GM04503 (cell line): Measurements from ENCODE around the gene SLC25A13.

ENCODE experiments used
- DNase-seq: peaks from one replicate; pipeline ENCODE4 v3.0.0-alpha.2; 2012; ENCODE audit warnings: low read depth

SLC25A13 gene

DNA sequence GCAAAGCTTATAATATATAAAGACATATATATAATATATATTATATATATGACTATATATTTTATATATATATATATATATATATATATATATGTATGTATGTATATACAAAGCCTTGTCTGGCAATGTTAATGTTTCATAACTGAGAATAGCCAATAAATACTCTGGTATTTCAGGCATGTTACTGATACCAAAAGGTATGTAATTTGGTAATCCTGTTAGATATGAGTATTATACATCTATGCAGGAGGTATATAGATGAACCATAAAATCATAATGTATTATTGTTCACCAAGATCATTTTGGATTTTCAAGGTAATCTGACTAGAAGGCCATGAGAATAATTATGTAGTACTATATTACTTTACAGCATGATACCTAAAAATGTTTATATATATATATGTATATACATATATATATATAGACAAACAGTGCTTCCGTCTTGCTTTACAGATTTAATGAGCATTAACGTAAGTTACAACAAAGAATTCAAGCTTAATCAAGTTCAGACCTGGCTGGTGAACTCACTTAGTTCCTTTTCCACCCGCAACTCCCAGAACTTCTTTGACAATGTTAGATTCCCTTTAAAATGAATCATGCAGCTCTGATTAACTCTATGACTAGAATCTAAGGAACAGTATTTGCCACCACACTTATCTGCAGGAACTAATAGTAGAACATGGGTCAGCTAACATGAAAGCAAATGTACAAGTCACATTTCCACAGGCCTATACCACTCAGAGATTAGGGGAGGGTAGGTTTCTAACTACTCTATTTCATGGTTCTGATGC is 82.7 kb downstream of the SLC25A13 start:
- DNase-seq, result no peak

DNA sequence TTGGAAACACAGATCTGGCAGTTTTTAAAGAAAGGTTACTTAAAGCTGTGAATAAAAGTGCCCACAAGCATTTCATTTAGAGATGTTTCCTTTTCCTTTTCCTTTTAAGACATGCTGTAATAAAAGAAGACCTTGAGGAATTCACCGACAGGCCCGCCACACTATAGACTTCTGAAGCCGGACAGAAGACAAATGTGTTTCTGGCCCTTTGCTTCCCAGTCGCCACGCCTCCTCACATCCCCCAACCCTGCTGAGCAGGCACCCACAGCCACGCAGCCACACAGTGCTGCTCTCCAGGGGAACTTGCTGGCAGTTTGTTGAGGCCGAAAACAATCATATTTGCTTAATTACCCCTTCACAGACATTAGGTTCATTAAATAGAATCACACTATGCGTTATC is 83.4 kb downstream of the SLC25A13 start:
- DNase-seq, result no peak

DNA sequence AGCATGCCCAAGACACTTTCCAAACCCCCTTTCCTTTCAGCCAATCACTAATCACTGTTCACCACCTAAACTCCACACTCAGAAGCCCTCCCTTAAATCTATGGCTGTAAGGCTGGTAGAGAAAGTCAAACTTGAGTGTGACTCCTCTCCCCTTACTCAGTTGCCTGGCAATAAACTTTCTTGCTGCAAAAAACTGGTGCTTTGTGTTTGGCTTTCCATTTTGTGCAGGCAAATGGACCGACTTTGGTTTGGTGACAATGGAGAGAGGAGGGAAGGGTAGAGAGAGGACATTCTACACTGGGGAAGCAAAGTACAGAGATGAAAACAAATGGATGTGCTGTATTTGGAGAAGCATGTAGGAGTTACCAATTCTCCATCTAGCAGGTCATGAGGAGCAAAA is 84.9 kb downstream of the SLC25A13 start:
- DNase-seq, result no peak

DNA sequence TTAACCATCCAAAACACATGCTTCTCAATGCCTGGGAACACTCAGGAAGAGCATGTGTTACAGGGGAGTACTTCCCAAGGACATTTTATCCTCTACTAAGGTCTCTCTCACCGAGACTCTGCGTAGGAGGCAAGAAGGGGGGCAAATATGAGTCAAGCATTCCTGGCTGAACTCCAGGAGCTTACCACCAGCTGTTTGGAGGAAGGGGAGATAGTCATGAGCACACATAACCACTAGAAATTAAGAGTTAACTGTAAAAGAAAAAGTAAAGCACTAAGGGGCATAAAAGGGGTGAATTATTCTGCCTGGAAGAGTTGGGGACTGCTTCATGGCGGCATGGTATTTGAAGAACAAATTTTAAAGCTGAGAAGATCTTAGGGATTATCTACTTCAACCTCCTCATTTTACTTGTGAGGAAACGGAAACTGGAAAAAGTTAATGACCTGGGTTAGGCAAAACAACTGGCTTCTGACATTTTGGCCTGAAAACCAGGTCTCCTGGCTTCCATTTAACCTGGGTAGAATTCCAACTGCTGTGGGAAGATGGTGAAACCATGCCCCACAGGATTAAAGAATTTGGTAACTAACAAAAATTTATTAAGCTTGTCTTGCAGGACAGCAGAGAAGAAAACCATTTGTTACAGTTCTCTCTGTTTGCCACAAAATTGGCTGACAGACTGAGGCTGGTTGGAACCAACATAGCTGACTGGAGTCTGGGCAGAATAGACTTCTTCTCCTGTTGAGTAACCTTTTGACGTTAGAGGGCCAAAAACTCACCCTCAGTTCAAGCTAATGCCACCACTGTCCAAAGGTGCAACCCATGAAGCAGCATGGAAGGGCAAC is 85.5 kb downstream of the SLC25A13 start:
- peak; percentile 15 for DNase-seq

DNA sequence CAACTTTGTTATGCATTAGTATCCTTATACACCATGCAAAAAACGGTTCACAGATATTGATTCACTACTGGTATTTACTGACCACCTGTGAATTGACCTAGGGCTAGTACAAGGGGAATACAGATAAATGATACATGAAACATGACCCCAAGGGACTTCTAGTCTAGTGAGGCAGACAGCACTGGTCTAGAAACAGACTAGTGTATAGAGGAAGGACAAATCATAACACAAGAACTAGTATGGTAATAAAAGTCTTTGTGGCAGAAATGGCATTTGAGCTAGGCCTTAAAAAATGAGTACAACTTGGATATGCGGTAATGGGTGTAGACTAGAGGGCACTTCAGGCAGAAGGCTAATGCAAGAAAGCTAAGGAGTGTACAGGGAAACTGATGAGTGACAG is 86.6 kb downstream of the SLC25A13 start:
- DNase-seq, result no peak

DNA sequence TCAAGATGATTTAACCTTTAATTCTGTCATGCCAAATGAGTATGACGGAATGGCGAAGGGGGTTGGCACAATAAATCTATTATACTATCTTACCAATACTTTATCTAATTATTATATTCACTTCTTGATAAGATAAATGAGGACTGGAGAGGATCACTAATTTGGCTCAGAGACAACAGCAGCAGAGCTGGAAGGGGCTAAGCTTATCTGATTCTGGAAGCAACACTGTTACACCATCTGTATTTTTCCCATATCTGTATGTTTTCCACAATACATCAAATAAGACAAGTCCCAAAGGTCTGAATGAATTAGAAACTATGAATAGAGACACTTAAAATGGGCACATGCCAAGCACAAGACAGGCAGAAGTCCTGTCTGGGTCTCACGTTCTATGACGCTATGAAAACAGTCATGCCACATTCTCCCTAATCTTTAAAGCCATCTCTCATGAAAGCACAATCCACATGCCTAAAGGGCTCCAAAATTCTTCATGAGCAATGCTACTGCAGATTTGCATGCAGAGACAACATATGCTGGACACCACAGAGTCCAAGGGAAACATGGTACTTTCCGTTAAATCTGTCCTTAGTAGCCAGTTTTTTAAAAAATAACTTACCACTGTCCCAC is 88.3 kb downstream of the SLC25A13 start:
- no peak for DNase-seq

DNA sequence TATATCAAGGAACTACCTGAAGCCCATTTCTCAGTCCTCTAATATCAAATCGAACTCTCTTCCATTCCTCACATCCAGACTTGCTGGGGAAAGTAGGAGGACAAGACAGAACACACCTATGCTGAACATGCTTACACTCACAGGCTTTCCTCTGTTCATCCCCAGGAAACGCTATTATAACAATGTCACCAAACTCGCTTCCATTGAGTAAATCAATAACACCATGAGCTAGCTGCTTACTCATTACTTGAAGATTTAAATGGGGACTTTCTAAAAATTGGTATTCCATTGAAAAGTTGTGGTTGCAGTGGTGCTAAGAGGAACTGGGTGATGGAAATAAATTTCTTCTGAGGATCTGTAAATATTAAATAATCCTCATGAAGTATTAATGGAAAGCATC is 88.8 kb downstream of the SLC25A13 start:
- no peak for DNase-seq

DNA sequence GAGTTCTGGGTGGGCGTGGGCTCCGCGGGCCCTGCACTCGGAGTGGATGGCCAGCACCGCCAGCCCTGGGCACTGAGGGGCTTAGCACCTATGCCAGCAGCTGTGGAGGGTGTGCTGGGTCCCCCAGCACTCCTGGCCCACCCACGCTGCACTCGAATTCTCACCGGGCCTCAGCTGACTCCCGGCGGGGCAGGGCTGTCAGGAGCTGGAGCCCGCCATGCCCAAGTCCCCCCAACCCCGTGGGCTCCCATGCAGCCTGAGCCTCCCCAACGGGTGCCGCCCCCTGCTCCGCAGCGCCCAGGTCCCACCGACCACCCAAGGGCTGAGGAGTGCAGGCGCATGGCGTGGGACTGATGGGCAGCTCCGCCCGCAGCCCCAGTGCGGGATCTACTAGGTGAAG is 93.1 kb downstream of the SLC25A13 start:
- DNase-seq, result no peak

DNA sequence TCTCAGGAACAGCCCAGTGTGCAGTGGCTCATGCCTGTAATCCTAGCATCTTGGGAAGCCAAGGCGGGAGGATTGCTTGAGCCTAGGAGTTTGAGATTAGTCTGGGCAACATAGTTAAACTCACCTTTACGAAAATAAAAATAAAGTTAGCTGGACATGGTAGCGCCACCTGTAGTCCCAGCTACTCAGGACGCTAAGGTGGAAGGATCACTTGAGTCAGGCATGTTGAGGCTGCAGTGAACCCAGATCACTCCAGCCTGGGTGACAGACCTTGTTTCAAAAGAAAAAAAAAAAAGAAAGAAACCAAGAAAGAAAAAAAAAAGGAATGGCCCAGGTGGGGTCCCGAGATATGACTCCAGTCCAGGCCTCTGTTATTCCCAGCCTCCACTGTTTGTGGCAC is 96.6 kb downstream of the SLC25A13 start:
- DNase-seq, result no peak

DNA sequence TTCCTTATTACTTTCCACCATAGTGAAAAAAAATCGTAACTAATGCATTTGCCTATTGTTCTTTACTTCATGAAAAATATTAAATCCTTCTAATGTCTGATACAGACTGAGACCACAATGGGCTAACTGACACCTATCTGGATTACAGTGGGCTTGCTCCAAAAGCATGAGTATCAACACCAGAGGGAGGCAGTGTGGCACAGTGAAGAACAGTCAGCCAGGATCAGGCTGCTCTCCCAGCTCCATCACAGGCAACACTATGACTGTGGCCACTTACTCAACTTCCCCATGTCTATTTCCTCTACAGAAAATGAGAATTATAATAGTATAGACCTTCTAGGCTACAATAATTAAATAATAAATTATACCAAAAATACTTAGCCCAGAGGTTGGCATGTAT is 97.2 kb downstream of the SLC25A13 start:
- no peak for DNase-seq

DNA sequence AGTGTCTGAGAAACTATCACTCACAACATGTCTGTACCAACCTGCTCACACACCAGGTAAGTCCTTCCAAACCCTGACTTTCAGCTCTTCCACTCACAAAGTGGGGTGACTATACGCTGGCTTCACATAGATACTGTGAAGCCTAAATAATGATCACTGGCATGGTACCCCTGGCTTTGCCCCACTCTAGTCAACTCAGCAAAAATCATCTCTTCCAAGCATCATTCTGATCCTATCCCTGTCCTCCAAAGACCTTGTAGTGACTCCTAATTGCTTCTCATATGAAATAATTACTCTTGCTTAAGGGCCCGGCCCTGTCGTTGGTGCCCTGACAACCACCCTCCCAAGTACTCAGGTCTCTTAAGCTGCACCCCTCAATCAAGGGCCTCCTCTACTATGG is 97.8 kb downstream of the SLC25A13 start:
- no peak for DNase-seq

DNA sequence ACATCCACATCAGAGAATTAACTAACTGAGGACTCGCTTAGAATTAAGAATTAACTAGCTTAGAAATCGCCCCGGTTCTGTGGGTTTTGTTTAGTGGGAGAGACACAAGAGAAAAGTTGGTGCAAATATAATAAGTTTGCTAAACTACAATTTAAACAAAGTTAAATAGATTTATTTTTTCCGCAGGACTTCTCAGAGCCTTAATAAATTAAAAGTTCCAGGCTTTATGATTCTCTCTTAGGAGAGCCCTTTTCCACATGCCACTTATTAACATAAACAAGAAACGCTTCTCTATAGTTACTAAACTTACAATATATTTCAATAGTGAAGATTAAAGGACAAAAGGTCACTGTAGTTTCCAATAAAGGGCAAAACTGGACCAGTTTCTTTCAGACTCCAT is 100.0 kb downstream of the SLC25A13 start:
- no peak for DNase-seq

DNA sequence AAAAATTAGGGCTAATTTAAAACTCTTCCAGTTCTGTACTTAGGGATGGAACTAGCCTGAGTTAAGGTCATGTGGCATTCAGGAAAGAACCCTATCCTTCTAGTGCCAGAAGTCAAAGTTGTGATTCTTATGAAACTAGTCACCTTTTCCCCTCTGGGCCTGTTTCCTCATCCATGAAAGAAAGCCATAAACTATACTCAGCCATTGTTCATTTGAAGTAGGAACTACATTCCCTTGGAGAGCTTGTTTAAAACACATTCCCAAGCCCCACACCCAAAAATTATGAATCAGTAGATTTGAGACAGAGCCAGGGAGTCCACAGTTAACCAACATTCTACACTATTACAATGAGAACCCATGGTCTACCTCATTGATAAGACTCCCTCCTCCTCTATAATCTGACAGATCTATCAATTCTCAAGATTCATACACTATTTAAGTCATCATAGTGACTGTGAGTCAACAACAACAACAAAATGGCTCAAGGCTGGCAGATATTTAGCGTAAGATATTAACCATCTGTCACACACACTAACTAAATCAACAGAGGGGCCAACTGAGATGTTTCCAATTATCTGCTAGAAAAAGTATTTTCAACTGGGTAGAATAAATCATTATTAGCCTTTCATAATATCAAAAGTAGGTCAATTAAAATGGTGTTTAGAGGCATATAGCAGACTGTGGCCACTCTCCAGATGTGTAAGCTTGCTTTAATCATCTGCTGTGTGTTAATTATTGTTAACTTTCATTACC is 102.3 kb downstream of the SLC25A13 start:
- DNase-seq, result peak; percentile 74

DNA sequence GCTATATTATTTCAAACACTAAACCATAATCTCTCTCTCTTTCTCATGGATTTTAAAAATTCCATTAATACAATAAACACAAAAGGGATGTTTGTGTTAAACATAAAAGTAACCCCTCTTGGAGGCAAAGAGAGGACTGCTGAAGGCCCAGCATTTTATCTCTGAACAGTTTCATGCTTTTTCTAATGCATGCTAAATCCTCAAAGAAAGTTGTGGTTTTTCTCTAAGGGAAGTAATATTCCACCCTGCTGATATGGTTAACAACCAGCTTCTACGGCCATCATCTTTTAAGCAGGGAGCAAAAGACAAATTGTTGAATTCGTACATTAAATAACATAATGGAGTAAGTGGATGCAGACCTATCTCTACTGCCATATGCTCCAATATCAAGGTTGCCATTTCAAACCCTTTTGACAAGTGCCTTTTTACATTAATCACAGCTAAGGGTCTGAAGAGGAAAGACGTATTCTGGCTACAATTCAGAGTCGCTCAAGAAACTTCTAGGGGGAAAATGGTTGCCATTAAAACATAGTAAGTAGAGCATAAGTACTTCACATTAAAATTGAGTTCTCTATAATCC is 103.1 kb downstream of the SLC25A13 start:
- no peak for DNase-seq

DNA sequence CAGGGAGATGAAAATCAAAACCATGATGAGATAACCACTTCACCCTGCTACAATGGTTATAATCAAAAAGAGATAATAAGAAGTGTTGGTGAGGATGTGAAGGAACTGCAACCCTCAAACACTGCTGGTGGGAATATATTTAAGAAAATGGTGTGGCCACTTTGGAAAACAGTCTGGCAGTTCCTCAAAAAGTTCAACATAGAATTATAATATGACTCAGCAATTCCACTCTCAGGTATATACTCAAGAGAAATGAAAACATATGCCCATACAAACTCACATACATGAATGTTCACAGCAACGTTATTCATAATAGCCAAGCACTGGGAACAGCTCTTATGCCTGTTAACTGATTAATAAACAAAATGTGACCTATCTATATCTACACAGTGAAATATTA is 104.8 kb downstream of the SLC25A13 start:
- no peak for DNase-seq

DNA sequence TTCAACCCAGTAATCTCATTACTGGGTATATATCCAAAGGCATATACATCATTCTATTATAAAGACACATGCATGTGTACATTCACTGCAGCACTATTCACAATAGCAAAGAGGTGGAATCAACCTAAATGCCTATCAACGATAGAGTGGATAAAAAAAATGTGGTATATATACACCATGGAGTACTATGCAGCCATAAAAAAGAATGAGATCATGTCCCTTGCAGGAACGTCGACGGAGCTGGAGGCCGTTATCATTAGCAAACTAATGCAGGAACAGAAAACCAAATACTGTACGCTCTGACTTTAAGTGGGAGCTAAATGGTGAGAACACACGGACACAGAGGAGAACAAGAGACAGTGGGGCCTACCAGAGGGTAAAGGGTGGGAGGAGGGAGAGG is 105.5 kb downstream of the SLC25A13 start:
- DNase-seq, result no peak

DNA sequence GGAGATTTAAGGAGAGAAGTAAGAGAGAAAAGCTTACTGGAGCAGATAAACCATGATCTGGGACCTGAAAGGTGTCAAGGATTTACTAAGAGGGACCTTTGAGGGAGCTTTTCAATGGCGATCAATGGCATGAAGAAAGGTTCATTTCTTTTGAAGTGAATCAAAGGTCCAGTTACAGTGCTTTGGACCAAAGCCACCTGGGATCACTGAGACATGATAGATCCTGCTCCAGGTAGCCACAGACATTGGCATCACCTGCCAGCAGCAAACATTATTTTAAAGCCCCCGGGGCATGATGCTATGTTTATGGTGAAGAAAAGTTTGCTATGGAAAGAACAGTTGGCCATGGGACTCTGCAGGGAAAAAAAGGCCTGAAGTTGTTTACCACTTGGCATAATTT is 109.4 kb downstream of the SLC25A13 start:
- no peak for DNase-seq

DNA sequence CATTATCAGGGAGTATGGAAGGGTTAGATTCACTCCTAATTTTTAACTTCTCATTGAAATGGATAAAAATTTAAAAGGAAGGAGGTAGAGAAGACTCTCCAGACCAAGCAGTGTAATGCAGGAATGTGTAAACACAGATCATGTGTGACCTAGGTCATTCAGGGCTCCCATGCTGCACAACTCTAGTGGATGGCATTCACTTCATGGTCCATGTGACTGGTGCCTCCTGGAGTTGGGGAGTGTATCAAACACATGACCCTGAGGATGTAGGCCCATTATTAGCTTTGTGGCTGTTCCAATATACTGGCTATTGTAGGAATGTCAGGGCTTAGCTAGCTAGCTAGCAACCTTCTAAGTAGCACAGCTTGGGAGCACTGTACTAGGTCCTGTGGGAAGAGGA is 109.9 kb downstream of the SLC25A13 start:
- no peak for DNase-seq

DNA sequence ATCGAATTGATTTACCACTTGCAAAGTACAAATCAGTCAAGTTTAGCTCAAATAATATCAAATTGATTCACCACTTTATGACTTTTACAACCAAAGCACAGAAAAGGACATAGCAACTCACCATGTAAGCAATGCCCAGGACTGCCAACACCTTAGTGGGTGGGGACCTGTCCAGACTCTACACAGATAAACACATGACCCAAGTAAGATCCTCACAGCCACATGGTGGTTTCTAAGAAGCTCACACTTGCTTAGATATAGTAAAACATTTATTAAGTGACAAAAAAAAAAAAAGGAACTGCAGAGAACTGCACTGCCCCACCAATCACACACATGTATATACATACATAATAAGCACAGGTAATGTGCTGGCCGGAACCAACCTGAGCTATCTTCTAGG is 116.2 kb downstream of the SLC25A13 start:
- DNase-seq, result no peak

DNA sequence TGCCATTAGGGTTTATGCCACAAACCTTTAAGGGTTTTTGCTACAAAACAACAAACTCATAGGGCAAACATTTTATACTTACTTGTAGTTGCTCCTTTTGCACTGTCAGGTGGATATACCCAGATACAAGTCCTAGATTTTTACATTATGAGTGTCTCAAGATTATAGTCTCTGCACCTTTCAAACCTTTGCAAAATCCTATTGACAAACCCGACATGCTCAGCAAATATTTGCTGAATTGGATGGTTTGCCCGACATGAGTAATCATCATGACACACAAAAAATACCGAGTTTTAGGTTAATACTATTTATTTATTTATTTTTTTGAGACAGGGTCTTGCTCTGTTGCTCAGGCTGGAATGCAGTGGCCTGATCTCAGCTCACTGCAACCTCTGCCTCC is 117.3 kb downstream of the SLC25A13 start:
- DNase-seq, result no peak

DNA sequence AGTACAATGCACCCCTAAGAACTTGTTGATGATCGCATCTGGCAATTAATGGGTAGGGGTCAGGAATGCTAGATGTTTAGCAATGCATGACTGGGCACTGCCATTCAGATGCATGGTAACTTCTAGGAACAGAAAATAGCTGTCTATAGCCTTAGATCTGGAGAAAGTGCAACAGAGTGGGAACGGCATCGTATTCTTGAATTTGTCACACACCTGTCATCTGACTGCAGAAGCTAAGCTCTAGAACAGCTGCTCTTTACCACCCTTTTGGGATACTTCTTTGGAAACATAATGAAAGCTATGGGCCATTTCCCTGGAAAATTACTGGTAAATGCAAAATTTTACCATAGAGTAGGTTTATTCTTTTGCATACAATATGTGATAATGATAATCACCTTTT is 118.1 kb downstream of the SLC25A13 start:
- DNase-seq, result no peak

DNA sequence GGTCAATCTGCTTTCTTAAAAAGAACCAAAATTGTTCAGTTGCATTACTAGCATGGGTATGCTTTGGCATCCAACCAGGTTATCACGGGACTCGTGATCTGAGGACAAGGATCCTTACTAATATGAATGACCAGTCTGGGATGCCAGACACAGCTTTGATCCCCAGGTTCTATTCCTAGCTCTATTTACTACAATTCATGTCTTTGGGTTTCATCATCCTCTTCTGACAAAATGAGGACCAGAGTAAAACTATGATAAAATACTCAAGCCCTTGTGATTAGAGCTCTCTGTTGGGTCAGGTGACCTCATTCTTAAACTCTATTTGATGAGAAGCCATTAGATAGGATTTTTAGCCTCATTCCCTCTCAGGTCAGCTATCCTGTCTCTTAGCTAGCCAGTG is 119.8 kb downstream of the SLC25A13 start:
- no peak for DNase-seq
